Tibial artery (tissue), 4 donors: ENCODE data around the gene CHTF8.

Source experiments
- DNase-seq, 2 donors: peaks; one replicate each; pipeline ENCODE4 v3.0.0-alpha.2; 2019
- H3K27ac ChIP-seq, 2 donors: fragments of 200-600 bp; sonication (generic) in 1 of 2; 1 replicate in 1 of 2; 2 replicates in 1 of 2; pipeline ENCODE4 v1.5.1; 2018 to 2019; ENCODE audit warnings: mild to moderate bottlenecking in 1 of 2
- H3K27me3 ChIP-seq, 2 donors: fragments of 200-600 bp; sonication (generic) in 1 of 2; one replicate each; pipeline versions ENCODE4 v1.5.1 to v1.6.0; 2016 to 2019
- H3K36me3 ChIP-seq, 3 donors: fragments of 200-600 bp; sonication (generic) in 2 of 3; one replicate each; pipeline ENCODE4 v1.5.1; 2016 to 2019; ENCODE audit warnings: mild to moderate bottlenecking in 2 of 3
- H3K4me1 ChIP-seq, 4 donors: fragments of 200-600 bp; sonication (generic) in 2 of 4; 1 replicate in 3 of 4; 2 replicates in 1 of 4; pipeline ENCODE4 v1.5.1; 2016 to 2019
- H3K4me3 ChIP-seq, 2 donors: fragments of 200-600 bp; sonication (generic) in 1 of 2; 1 replicate in 1 of 2; 2 replicates in 1 of 2; pipeline ENCODE4 v1.5.1; 2018 to 2019; ENCODE audit warnings: mild to moderate bottlenecking in 2 of 2
- H3K9me3 ChIP-seq, 3 donors: fragments of 200-600 bp; sonication (generic) in 1 of 3; one replicate each; pipeline ENCODE4 v1.5.1; 2016 to 2019
- intact Hi-C: fragments of 100-400 bp; cut with DNase I; formaldehyde crosslinking; loops from one replicate; pipeline ENCODE4 v1.15.0; 2023; ENCODE audit warnings: low total_unique reads
- TF ChIP-seq, protein P1 (sequence below), 2 experiments: fragments of 200-600 bp in 1 of 2; fragments of 450-650 bp in 1 of 2; IDR thresholded peaks; one replicate each; pipeline ENCODE4 v1.5.1; 2017 to 2019; ENCODE audit warnings: antibody characterized with exemption in 2 of 2, mild to moderate bottlenecking in 1 of 2, moderate library complexity in 1 of 2

CHTF8 gene

DNA sequence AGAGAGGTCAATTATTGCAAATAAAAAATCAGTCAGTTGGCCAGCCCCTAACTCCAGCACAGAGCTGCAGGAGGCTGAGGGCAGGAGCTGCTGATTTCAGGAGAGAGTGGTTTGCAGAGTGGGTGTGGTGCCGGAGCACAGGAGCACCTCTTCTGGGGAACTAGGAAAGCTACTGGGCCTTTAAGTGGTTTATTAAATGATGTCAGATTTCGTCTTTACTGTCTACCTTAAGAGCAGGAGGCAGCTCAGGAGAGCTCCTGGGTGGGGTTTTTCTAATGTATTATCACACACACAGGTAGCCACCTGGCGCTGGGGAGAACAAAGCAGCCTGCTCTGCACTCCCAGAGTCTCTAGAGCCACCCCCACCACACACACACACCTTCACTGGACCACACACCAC, 38.4 kb downstream of the CHTF8 start:
- Histone ChIP-seq H3K9me3 (no peaks in the 10 kb centered on the region), H3K27ac (no peak overlapping the region), H3K4me3 (no peak overlapping the region), H3K4me1 (no peaks in the 10 kb centered on the region), H3K36me3 (no peaks in the 10 kb centered on the region), H3K27me3 (no peaks in the 10 kb centered on the region)
- no peak for DNase-seq
- TF ChIP-seq, protein P1, sequence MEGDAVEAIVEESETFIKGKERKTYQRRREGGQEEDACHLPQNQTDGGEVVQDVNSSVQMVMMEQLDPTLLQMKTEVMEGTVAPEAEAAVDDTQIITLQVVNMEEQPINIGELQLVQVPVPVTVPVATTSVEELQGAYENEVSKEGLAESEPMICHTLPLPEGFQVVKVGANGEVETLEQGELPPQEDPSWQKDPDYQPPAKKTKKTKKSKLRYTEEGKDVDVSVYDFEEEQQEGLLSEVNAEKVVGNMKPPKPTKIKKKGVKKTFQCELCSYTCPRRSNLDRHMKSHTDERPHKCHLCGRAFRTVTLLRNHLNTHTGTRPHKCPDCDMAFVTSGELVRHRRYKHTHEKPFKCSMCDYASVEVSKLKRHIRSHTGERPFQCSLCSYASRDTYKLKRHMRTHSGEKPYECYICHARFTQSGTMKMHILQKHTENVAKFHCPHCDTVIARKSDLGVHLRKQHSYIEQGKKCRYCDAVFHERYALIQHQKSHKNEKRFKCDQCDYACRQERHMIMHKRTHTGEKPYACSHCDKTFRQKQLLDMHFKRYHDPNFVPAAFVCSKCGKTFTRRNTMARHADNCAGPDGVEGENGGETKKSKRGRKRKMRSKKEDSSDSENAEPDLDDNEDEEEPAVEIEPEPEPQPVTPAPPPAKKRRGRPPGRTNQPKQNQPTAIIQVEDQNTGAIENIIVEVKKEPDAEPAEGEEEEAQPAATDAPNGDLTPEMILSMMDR (IDR thresholded peaks at IDR 0.05): no peak
- intact Hi-C loops: no loop called here

DNA sequence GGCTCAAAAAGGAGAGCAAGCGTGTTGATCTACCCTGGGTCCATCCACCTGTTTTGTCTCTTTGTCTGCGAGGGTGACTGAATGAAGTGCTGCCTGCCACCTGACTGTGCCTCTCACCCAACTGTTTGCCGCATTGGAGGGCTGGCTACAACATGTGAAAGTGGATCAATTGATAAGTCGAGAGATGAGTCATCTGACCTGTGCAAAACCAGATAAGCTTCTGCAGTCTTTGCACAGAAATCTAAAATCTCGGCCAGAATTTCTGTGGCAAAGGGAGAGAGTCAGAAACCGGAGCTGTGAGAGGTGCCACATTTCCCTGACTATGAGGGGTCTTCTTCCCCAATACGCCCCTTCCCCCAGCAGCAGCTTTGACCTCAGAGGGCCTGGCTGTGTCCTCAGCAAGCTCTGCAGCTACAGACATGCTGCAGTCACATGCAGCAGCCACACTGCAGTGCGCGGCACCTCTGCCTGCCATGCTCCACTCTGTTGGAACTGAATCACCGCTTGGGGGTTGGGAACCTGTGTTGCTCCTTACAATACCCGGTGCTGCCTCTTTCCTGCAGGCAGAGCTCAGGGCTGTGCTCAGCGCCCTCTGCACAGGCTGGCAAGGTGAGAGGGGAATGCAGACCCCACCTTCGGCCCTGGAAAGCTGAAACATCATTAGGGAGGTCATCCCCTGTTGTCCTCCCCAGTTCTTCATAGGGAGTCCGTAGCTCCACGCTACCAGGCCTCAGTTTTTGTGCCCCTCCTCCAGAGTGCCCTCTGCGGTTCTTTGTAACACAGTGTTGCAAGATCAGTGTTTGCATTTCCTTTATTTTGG, 43.1 kb downstream of the CHTF8 start:
- Histone ChIP-seq H3K27me3 (no peaks in the 10 kb centered on the region), H3K27ac (no peak overlapping the region)

DNA sequence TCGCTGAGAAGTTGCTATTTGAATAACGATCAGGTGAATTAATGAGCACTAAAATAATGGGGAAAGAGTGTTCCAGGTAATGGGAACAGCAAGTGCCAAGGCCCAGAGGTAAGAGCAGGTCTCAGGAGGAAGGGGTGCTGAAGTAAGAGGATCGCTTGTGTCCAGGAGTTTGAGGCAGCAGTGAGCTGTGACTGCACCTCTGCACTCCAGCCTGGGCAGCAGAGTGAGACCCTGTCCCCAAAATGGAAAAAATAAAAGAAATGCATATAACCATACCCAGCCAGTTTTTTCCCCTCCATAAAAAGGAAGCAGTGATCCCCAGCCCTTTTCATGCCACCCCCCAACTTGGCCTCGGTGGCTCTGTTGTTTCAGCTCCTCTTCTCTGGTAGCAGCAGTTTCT, 43.7 kb downstream of the CHTF8 start:
- Histone ChIP-seq H3K36me3 (peaks cover 0 to 17% (median 10%) of the 10 kb centered on the region in 3 donors), H3K27me3 (no peaks in the 10 kb centered on the region), H3K4me3 (no peak overlapping the region), H3K27ac (no peak overlapping the region), H3K9me3 (no peaks in the 10 kb centered on the region), H3K4me1 (no peaks in the 10 kb centered on the region)
- no peak for DNase-seq
- TF ChIP-seq, protein P1 (IDR thresholded peaks at IDR 0.05): no peak
- intact Hi-C loops: no loop called here

More for the DNA sequence above, 43.1 kb downstream of the CHTF8 start:
- DNase-seq: no peak
- H3K4me1 ChIP-seq: no peaks in the 10 kb centered on the region
- no peak overlapping the region for H3K4me3 ChIP-seq
- TF ChIP-seq, protein P1 (IDR thresholded peaks at IDR 0.05): no peak
- no peaks in the 10 kb centered on the region for H3K9me3 ChIP-seq
- intact Hi-C loops: no loop called here
- H3K36me3 ChIP-seq: peaks cover 0 to 11% (median 10%) of the 10 kb centered on the region in 3 donors

DNA sequence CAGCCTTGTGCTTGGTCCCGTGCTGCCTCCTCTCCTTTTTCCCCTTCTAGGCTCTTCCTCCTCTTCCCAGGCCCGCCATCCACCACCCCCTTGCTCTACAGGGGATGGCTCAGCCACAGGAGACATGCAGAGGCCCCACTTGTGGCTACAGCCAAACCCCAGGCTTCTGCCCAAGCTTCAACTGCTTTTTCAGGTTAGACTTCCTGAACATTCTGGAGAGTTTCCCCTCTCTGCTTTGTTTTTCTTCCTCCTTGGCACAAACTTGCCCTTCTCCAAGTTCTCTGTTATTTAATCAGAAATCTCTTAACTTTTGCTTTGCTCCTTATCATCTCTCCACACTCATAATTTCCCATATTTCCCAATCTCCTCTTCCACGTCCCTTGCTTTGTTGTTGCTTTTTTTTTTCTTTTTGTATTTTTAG, 45.2 kb downstream of the CHTF8 start:
- intact Hi-C loops: no loop called here
- no peaks in the 10 kb centered on the region for H3K9me3 ChIP-seq
- no peak overlapping the region for H3K4me3 ChIP-seq
- no peaks in the 10 kb centered on the region for H3K27me3 ChIP-seq
- no peak for DNase-seq
- no peak overlapping the region for H3K27ac ChIP-seq
- H3K4me1 ChIP-seq: no peaks in the 10 kb centered on the region
- TF ChIP-seq, protein P1 (IDR thresholded peaks at IDR 0.05): no peak
- peaks cover 0 to 24% (median 10%) of the 10 kb centered on the region in 3 donors for H3K36me3 ChIP-seq

DNA sequence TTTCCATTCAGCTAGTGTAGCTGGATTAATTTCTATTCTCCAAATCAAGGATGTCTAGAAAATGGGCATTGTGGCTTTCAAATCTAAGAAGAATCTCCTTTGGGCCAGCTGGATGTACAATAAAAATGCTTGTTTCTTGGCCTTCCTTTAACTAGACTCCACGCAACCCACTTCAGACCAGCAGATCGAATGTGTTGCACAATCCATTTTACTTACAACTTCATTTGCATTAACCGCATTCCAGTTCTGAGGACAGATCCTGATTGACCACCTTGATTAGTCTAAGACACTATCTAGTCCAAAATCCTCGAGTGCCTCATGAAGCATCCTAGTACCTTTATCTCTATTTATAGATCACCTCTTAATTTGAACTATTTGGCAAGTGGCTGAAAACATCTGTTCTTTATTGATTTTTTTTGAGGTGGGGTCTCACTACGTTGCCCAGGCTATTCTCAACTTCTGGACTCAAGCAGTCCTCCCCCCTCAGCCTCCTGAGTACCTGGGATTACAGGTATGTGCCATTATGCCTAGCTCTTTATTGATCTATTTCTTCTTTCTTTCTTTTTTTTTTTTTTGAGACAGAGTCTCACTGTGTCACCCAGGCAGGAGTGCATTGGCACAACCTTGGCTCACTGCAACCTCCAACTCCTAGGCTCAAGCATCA, 47.2 kb downstream of the CHTF8 start:
- H3K4me3 ChIP-seq: no peak overlapping the region
- intact Hi-C loops: no loop called here
- H3K36me3 ChIP-seq: peaks cover 0 to 24% (median 10%) of the 10 kb centered on the region in 3 donors
- H3K27ac ChIP-seq: no peak overlapping the region
- H3K4me1 ChIP-seq: no peaks in the 10 kb centered on the region
- TF ChIP-seq, protein P1 (IDR thresholded peaks at IDR 0.05): no peak
- H3K27me3 ChIP-seq: no peaks in the 10 kb centered on the region
- H3K9me3 ChIP-seq: no peaks in the 10 kb centered on the region
- DNase-seq: no peak
